GM12891 (cell line): ENCODE data around the gene TRIP6.

Experiments
- DNase-seq: peaks from one replicate; pipeline ENCODE4 v3.0.0; 2011; ENCODE audit warnings: low spot score; ENCODE audit not compliant: insufficient read length
- FAIRE-seq: peaks from 2 replicates; lab custom pipeline; 2011; peaks lifted over from hg19 to GRCh38; lab: Jason Lieb, UNC
- PAX5 ChIP-seq: IDR thresholded peaks from 2 replicates; pipeline ENCODE4 v1.6.1; 2011; ENCODE audit warnings: low read length, moderate library complexity, mild to moderate bottlenecking; ENCODE audit not compliant: insufficient read depth, severe bottlenecking
- POLR2A ChIP-seq: IDR thresholded peaks from 2 replicates; pipeline ENCODE4 v1.6.1; 2011; ENCODE audit warnings: low read depth, low read length, control low read depth
- POLR2AphosphoS5 ChIP-seq: IDR thresholded peaks from 2 replicates; pipeline ENCODE4 v1.6.1; 2011; ENCODE audit warnings: low read depth, low read length, control low read depth
- POU2F2 ChIP-seq: IDR thresholded peaks from 2 replicates; pipeline ENCODE4 v1.6.1; 2011; ENCODE audit warnings: low read depth, mild to moderate bottlenecking, control low read depth, low read length, moderate library complexity
- SPI1 ChIP-seq: IDR thresholded peaks from 2 replicates; pipeline ENCODE4 v1.6.1; 2011; ENCODE audit warnings: low read depth, low read length, control low read depth
- TAF1 ChIP-seq: IDR thresholded peaks from 2 replicates; pipeline ENCODE4 v1.6.1; 2011; ENCODE audit warnings: low read depth, low read length, control low read depth

The TRIP6 gene

DNA sequence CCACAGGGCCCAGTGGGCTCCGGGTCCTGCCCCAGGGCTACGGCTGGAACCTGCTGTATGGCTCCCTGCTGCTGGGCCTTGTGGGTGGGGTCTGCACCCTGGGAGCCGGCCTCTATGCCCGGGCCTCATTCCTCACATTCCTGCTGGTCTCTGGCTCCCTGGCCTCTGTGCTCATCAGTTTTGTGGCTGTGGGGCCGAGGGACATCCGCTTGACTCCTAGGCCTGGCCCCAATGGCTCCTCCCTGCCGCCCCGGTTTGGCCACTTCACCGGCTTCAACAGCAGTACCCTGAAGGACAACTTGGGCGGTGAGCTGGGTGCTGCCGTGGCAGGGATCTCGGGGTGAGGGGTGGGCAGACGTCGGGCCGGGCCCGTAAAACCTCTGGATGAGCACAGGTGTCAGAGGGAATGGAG is 10.3 kb upstream of the TRIP6 start:
- no peak for TF ChIP-seq PAX5
- no peak for TF ChIP-seq POLR2A
- DNase-seq (no peak), FAIRE-seq (no peak)

GRCh38 chr7:100859856-100860255 is 7.3 kb upstream of the TRIP6 start:
- no peak for TF ChIP-seq TAF1
- TF ChIP-seq POLR2AphosphoS5, result no peak
- TF ChIP-seq SPI1, result no peak
- no peak for TF ChIP-seq POLR2A
- TF ChIP-seq POU2F2, result no peak
- FAIRE-seq, result no peak
- no peak for DNase-seq

GRCh38 chr7:100860702-100861615 is 6.2 kb upstream of the TRIP6 start:
- DNase-seq, result no peak
- no peak for FAIRE-seq
- TF ChIP-seq TAF1 (no peak), POLR2AphosphoS5 (no peak), SPI1 (no peak), PAX5 (no peak), POLR2A (no peak), POU2F2 (no peak)

GRCh38 chr7:100861616-100861985 is 5.6 kb upstream of the TRIP6 start:
- no peak for DNase-seq
- no peak for FAIRE-seq
- TF ChIP-seq TAF1, result no peak
- TF ChIP-seq POLR2A, result no peak
- TF ChIP-seq POU2F2, result no peak
- TF ChIP-seq SPI1, result no peak
- no peak for TF ChIP-seq PAX5
- TF ChIP-seq POLR2AphosphoS5, result no peak

DNA sequence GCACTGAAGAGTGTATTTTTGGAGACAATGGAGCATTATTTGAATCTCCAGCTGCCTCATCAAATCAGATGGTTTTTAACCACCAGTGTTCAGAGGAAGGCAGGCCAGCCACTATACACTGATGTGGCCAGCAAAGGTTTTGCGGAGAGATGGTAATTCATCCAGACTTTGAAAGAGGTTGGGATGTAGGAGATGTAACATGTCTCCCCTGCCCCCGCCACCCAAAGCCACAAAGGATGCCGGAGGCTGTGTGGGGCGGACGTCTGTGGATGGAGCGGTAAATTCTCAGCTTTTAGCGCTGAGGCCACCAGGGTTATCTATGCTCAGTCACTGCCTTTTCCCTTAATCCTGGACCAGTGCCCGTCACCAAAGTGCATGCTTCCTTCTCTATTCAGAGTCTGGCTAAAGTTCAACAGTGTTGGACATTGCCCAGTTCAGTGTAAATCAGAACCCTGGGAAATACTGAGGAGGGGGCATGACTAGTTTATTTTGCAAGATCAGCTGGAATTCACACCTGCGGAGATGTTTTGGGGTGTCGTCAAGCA is 3.7 kb upstream of the TRIP6 start:
- no peak for FAIRE-seq
- no peak for DNase-seq
- TF ChIP-seq TAF1, result no peak
- TF ChIP-seq POLR2AphosphoS5, result no peak
- TF ChIP-seq PAX5, result no peak
- no peak for TF ChIP-seq POLR2A
- TF ChIP-seq SPI1, result no peak
- TF ChIP-seq POU2F2, result no peak

DNA sequence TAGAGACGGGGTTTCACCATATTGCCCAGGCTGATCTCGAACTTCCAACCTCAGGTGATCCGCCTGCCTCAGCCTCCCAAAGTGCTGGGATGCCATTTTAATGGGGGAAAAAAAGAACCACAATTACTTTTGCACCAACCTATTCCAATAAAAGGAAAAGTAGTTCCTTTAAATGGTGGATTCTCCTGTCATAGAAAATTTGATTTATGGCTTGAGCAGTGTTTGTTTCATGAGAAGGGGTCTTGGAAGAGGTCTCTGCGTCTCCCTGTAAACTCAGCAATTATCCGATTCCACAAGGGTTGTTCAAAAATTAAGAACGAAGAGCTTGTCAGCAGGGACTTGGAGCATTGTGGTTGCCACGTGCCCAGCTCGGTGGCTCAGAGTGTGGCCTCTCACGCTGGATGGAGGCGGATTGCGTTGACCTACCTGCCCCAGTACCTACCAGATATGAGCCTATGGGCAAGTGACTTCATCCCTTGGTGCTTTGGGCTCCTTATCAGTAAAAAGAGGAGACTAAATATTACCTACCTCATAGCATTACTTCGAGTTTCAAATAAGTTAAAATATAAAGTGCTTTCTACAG is 2.8 kb upstream of the TRIP6 start:
- TF ChIP-seq POU2F2, result no peak
- TF ChIP-seq POLR2A, result no peak
- no peak for TF ChIP-seq POLR2AphosphoS5
- no peak for TF ChIP-seq PAX5
- no peak for TF ChIP-seq SPI1
- TF ChIP-seq TAF1, result no peak
- no peak for FAIRE-seq

DNA sequence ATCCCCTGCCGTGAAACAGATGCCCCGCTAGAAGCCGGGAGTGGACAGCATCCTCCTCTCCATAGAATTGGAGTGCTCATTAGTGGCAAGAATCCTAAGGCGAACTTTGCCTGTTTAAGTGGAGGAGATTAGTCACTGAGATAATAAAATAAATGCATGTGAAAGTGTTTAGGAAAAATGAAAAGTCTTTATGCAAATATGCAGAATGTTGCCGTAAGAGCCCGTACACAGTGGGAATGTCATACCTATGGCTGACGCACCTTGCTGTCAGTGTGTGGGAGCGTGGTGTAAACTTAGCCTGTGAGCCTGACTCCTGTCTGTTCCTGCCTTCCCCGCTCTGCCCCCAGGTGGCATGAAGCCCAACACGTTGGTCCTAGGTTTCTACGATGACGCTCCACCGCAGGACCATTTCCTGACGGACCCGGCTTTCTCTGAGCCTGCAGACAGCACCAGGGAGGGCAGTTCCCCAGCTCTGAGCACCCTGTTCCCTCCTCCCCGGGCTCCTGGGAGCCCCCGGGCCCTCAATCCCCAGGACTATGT is 1.7 kb upstream of the TRIP6 start:
- FAIRE-seq (peak; percentile 58), DNase-seq (no peak)
- no peak for TF ChIP-seq POLR2AphosphoS5
- no peak for TF ChIP-seq PAX5

More for the DNA sequence above, 2.8 kb upstream of the TRIP6 start:
- no peak for DNase-seq

DNA sequence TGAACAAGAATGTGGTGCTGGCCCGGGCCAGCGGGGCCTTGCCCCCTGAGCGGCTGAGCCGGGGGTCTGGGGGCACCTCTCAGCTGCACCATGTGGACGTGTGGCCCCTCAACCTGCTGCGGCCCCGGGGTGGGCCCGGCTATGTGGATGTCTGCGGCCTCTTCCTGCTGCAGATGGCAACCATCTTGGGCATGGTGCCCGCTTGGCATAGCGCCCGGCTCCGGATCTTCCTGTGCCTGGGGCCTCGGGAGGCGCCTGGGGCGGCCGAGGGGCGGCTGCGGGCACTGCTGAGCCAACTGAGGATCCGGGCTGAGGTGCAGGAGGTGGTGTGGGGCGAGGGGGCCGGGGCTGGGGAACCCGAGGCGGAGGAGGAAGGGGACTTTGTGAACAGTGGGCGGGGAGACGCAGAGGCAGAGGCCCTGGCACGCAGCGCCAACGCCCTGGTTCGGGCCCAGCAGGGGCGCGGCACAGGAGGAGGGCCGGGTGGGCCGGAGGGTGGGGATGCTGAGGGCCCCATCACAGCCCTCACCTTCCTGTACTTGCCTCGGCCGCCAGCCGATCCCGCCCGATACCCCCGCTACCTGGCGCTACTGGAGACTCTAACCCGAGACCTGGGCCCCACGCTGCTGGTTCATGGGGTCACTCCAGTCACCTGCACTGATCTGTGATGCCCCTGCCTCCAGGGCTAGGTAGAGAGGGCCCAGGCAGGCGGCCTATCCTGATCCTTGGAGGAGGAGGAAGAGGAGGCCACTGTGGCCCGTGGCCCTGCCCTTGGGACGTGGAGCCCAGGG is 1.1 kb upstream of the TRIP6 start:
- FAIRE-seq (no peak), DNase-seq (no peak)
- TF ChIP-seq POLR2A, result no peak
- no peak for TF ChIP-seq TAF1
- TF ChIP-seq POU2F2, result no peak
- no peak for TF ChIP-seq SPI1
- no peak for TF ChIP-seq POLR2AphosphoS5
- TF ChIP-seq PAX5, result no peak

GRCh38 chr7:100866729-100867039 is 503 bp upstream of the TRIP6 start:
- no peak for DNase-seq
- TF ChIP-seq POLR2A (no peak), PAX5 (no peak)
- no peak for FAIRE-seq
